ENCODE results near the gene LRCOL1. TPM values are rescaled to one million over a fixed set of nuclear protein-coding genes. Genes with fewer than 3 reads are reported as not detected.

Gene LRCOL1
- total and polyA plus RNA-seq, 4 donors = 0.98 to 1.8 (median 1.3) TPM

- no peak for TF ChIP-seq CTCF (IDR thresholded peaks at IDR 0.05; ENCODE audit: control extremely low read depth, extremely low read depth)
- DNase-seq (no peak), ATAC-seq (ENCODE audit: insufficient read depth, low FRiP score) (no peak)
- 49 to 75% methylated on average over 35 of the region's 35 CpGs for WGBS, 2 donors
- Histone ChIP-seq H3K27me3 (ENCODE audit: control insufficient read depth in 3 of 3, insufficient read depth in 3 of 3, low read length in 2 of 3) (no peaks in the 10 kb centered on the region), H3K9me3 (ENCODE audit: control insufficient read depth in 4 of 4, insufficient read depth in 3 of 4, low read length in 3 of 4) (no peaks in the 10 kb centered on the region), H3K27ac (ENCODE audit: low read depth in 1 of 2, low read length in 1 of 2) (no peak overlapping the region), H3K36me3 (ENCODE audit: control insufficient read depth in 4 of 4, insufficient read depth in 4 of 4, low read length in 4 of 4) (peaks cover 0 to 7% (median 0%) of the 10 kb centered on the region in 4 donors), H3K9ac (ENCODE audit: insufficient read depth in 1 of 2, low read length in 2 of 2) (no peak overlapping the region), H3K4me3 (no peak overlapping the region), H3K4me1 (ENCODE audit: control insufficient read depth in 5 of 5, insufficient read depth in 5 of 5, low read length in 5 of 5) (peaks cover 0 to 9% (median 6%) of the 10 kb centered on the region in 5 donors)
Observed at GRCh38 chr12:132558042-132558856, 52.1 kb downstream of the LRCOL1 start.

GRCh38 chr12:132557291-132558015 is 52.9 kb downstream of the LRCOL1 start:
- DNase-seq = no peak
- 92 to 94% methylated on average over 19 of the region's 19 CpGs for WGBS, 2 donors

GRCh38 chr12:132556801-132557200 is 53.6 kb downstream of the LRCOL1 start:
- Histone ChIP-seq H3K9me3 (ENCODE audit: control insufficient read depth in 4 of 4, insufficient read depth in 3 of 4, low read length in 3 of 4) (no peaks in the 10 kb centered on the region), H3K4me1 (ENCODE audit: control insufficient read depth in 5 of 5, insufficient read depth in 5 of 5, low read length in 5 of 5) (peaks cover 0 to 9% (median 4%) of the 10 kb centered on the region in 5 donors), H3K4me3 (no peak overlapping the region), H3K27me3 (ENCODE audit: control insufficient read depth in 3 of 3, insufficient read depth in 3 of 3, low read length in 2 of 3) (no peaks in the 10 kb centered on the region), H3K36me3 (ENCODE audit: control insufficient read depth in 4 of 4, insufficient read depth in 4 of 4, low read length in 4 of 4) (peaks cover 0 to 15% (median 2%) of the 10 kb centered on the region in 4 donors), H3K27ac (ENCODE audit: low read depth in 1 of 2, low read length in 1 of 2) (no peak overlapping the region), H3K9ac (ENCODE audit: insufficient read depth in 1 of 2, low read length in 2 of 2) (no peak overlapping the region)
- WGBS, 2 donors = 65 to 93% methylated on average over 17 of the region's 17 CpGs
- ATAC-seq (ENCODE audit: insufficient read depth, low FRiP score) (no peak), DNase-seq (no peak)
- no peak for TF ChIP-seq CTCF (IDR thresholded peaks at IDR 0.05; ENCODE audit: control extremely low read depth, extremely low read depth)

More at GRCh38 chr12:132557291-132558015, 52.9 kb downstream of the LRCOL1 start:
- H3K9ac ChIP-seq (ENCODE audit: insufficient read depth in 1 of 2, low read length in 2 of 2) = no peak overlapping the region
- no peak for ATAC-seq (ENCODE audit: insufficient read depth, low FRiP score)
- no peak overlapping the region for H3K4me3 ChIP-seq
- TF ChIP-seq CTCF (IDR thresholded peaks at IDR 0.05; ENCODE audit: control extremely low read depth, extremely low read depth) = no peak
- peaks cover 0 to 9% (median 6%) of the 10 kb centered on the region in 5 donors for H3K4me1 ChIP-seq (ENCODE audit: control insufficient read depth in 5 of 5, insufficient read depth in 5 of 5, low read length in 5 of 5)
- H3K27ac ChIP-seq (ENCODE audit: low read depth in 1 of 2, low read length in 1 of 2) = no peak overlapping the region
- H3K36me3 ChIP-seq (ENCODE audit: control insufficient read depth in 4 of 4, insufficient read depth in 4 of 4, low read length in 4 of 4) = peaks cover 0 to 8% (median under 1%) of the 10 kb centered on the region in 4 donors
- H3K9me3 ChIP-seq (ENCODE audit: control insufficient read depth in 4 of 4, insufficient read depth in 3 of 4, low read length in 3 of 4) = no peaks in the 10 kb centered on the region
- no peaks in the 10 kb centered on the region for H3K27me3 ChIP-seq (ENCODE audit: control insufficient read depth in 3 of 3, insufficient read depth in 3 of 3, low read length in 2 of 3)

All from lung (tissue), 12 donors.